Sciatic nerve (tissue), 2 donors: ENCODE data around the gene PCDHGA1. TPM values are rescaled to one million over a fixed set of nuclear protein-coding genes. Genes with fewer than 3 reads are reported as not detected.

Experiments used
- ATAC-seq: fragments of 200-7000 bp; cut with Tn5 transposase; one replicate; pipeline ENCODE4 v1.9.1; 2020; ENCODE audit warnings: mild to moderate bottlenecking, moderate library complexity
- DNase-seq: peaks from one replicate; pipeline ENCODE4 v3.0.0-alpha.2; 2020; ENCODE audit warnings: low spot score
- intact Hi-C: fragments of 100-400 bp; cut with DNase I; formaldehyde crosslinking; loops from one replicate; pipeline ENCODE4 v1.14.2; 2022
- total RNA-seq: library from RNA; stranded (reverse); fragmentation: NEBNext Ultra II Directional; extraction: Animal tissue kit (Norgen Biotek cat#: 25700); gene quantifications from one replicate; pipeline ENCODE4 v1.2.1, GENCODE V29; 2021
- donor health status: DM: no; HTN: no; CAD: no.
- donor health status: DM: no; HTN: no; CAD: no.

The PCDHGA1 gene
- total RNA-seq, 1 donor from 2014 or later, result 1.4 TPM

DNA sequence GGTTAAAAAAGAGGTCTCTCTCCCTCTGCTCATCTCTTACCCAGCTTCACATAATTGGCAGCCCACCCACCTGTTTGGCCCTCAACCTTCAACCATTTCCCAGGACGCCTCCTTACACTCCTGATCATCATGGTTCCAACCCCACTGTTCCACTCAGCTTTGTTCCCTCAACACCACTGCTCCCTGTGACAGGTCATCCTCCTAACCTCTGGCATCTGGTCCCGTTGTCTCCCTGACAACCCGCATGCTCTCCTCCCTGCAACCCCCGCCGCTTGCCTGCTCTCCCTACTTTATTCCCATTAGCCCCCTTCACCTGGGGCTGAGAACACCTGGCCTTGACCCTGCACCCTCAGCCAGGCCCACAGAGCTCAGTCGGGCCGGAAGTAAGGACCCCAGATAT, 171.4 kb downstream of the PCDHGA1 start:
- intact Hi-C loops, result no loop called here
- DNase-seq, result no peak
- no peak for ATAC-seq

DNA sequence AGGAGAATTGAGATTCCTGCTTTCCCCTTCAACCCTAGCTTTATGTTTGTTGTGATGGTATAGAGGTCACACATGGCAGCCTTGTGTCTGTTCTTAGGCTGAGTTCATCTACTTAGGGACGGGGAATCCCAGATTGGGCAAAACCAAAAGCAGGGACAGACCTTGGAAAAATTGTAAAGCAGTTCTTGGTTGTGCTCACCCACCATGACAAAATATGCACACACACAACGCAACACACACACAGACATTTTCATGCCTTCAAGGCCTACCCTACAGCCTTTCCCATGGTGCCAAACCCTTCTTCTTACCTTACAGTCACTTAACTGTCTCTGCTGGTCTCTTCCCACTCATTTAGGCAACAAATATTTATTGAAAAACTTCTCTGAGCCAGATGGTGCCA, 173.4 kb downstream of the PCDHGA1 start:
- intact Hi-C loops, result no loop called here
- no peak for DNase-seq
- no peak for ATAC-seq

DNA sequence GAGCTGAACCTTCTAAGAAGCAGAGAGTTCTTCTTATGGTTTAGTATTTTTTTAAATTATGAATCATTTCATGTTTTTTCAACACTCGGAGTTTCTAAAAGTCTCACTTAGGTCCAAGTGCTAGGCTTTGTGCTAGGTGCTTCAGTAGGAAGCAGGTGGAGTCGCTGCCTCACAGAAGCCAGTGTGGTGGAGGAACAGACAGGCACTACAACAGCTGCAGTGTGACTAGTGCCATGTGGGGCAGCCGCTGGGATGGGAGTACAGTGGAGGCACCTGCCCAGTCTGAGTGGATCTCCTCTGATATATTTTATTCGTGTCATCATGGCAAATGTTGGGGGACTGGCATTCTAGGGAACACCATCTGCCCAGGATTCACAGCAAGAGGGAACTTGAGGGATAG, 173.9 kb downstream of the PCDHGA1 start:
- DNase-seq (no peak), ATAC-seq (no peak)
- intact Hi-C loops, result no loop called here

DNA sequence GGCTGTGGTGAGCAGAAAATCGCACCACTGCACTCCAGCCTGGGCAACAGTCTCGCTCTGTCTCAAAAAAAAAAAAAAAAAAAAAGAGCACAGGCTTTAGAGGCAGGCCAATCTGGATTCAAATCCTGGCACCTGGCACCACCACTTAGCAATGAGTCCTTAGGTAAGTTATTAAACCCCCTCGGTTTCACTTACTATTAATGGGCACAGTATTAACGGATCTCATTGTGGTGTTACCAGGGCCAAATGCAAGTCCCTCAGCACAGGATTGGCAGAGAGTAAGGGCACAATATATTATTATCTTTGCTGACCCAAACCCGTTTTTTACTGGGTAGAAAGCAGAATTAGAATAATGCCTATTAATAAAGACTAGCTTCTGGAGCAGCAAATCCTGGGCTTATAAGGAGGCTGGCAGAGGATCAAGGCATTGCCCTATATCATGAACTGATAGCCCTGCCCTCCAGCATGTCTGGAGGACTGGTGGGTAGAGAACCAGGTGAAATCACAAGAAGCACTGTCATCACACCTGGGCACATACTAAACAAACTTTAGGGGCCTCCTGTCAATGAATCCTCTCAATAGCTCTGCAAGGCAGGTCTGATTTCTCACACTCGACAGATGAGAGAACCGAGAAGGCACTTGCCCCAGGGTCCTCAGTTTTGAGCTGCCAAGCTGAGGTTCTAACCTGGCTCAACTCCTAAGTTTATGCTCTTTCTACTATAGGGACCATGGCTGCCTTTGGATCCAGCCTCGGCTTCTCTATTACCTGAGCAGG, 176.3 kb downstream of the PCDHGA1 start:
- ATAC-seq (no peak), DNase-seq (no peak)
- intact Hi-C loops, result no loop called here

DNA sequence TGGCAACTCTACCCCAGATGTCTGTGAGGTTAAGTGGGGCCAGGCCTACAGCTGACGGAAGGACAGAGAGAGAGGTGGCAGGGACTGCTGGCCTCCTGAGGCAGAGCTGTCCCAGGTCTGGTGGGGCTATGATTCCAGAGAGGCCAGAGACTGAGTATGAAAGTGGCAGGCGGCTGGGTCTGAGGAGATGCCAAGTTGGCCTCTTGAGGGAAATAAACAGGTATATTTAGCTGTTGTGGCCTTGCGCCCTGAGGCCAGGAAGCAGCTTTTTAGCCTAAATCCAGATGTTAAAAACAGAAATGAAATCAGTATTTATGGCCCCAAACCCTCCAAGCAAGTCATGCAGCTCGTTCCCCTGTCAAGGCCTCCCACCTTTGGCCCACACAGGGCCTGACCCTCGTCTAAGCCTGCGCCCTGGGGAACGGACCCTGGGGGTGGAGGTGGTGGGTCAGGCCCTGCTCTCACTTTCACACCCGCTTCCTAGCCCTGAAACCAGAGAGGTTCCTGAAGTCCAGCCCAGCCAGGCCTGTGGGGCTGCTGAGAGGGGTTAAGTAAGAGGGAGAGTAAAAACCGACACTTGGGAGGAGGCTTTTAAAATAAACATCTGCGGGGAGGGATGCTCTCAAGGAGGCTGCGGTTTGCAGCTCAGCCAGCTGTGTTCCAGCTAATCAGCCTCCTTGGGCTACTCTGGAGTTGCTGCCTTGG, 177.2 kb downstream of the PCDHGA1 start:
- intact Hi-C loops, result no loop called here
- ATAC-seq, result peak; percentile 90

DNA sequence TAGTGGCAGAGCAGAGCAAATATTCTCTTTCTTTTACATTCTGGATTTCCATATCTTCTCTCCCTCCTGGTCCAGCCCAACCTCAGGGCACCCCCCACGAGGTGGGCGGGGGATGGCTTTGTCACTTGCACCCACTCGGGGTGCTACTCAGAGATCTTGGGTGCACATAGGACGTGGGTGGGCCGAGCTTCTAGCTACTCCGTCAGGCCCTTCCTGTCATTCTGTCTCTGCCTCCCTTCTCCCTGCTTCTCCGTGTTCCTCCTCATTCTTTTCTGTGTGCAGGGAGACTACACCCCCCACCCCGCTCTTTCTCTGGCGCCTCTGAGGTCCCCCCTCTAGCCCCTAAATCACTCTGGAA, 178.1 kb downstream of the PCDHGA1 start:
- ATAC-seq (peak; percentile 1), DNase-seq (no peak)
- intact Hi-C loops, result no loop called here

More for the DNA sequence above, 177.2 kb downstream of the PCDHGA1 start:
- DNase-seq, result peak; percentile 85

DNA sequence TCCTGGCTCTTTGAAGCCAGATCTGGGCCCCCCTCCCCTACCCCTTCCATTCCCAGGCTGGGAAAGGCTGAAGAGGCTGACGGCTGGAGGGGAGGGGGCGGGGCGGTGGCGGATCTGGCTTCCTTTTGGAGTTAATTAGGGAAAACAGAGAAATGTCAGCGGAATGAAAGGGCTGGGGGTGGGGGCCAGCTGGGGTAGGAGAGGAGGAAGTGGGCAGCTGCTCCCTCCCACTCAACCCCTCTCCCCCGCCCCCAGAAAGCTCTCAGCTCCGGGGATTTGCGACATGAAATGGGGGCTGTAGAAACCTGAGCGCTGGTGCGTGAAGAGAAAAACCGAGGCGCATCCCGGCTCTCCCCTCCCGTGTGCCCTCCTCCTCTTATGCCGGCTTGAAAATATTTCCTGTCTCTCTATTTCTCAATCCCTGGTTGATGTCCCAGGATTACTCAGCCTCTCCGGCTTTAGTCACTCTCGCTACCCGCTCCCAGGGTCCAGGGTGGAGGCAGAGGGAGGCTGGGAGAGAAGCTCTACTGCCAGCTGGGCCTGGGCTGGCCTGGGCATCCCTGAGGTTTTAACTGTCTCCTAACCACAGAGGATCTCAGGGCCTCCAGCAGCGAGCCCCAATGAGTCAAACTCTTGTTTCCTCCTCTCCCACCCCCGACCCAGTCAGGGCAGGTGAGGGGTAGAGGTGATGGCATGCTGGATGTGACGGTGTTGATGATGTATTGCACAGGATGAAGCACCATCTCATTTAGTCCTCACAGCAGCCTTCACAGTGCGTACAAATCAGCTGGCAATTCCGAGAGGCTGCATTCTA, 178.7 kb downstream of the PCDHGA1 start:
- intact Hi-C loops, result no loop called here
- DNase-seq, result peak; percentile 77
- peak; percentile 72 for ATAC-seq

DNA sequence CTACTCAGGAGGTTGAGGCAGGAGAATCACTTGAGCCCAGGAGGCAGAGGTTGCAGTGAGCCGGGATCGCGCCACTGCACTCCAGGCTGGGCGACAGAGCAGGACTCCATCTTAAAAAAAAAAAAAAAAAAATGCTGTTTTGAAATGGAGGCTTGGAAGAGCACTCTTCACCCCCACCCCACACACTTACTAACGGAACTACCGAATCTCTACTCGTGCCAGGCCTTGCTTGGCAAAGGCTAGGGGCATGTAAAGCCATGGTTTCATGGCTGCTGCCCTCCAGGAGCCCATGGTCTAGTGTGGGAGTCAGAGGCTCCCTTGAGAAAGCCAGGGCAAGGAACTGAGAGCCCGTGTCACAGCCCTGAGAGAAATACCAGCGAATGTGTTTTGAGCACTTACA, 179.8 kb downstream of the PCDHGA1 start:
- DNase-seq (no peak), ATAC-seq (no peak)
- intact Hi-C loops, result no loop called here

DNA sequence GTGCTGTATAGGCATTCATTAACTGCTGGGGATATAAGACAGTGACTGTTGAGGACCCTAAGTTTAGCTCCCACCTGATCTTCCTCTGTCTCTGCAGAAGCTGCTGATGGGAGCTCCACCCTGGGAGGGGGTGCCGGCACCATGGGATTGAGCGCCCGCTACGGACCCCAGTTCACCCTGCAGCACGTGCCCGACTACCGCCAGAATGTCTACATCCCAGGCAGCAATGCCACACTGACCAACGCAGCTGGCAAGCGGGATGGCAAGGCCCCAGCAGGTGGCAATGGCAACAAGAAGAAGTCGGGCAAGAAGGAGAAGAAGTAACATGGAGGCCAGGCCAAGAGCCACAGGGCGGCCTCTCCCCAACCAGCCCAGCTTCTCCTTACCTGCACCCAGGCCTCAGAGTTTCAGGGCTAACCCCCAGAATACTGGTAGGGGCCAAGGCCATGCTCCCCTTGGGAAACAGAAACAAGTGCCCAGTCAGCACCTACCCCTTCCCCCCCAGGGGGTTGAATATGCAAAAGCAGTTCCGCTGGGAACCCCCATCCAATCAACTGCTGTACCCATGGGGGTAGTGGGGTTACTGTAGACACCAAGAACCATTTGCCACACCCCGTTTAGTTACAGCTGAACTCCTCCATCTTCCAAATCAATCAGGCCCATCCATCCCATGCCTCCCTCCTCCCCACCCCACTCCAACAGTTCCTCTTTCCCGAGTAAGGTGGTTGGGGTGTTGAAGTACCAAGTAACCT, 180.7 kb downstream of the PCDHGA1 start:
- intact Hi-C loops, result no loop called here
- DNase-seq (no peak), ATAC-seq (no peak)

DNA sequence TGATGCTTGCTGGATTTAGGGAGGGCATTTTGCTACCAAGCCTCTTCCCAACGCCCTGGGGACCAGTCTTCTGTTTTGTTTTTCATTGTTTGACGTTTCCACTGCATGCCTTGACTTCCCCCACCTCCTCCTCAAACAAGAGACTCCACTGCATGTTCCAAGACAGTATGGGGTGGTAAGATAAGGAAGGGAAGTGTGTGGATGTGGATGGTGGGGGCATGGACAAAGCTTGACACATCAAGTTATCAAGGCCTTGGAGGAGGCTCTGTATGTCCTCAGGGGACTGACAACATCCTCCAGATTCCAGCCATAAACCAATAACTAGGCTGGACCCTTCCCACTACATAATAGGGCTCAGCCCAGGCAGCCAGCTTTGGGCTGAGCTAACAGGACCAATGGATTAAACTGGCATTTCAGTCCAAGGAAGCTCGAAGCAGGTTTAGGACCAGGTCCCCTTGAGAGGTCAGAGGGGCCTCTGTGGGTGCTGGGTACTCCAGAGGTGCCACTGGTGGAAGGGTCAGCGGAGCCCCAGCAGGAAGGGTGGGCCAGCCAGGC, 181.5 kb downstream of the PCDHGA1 start:
- intact Hi-C loops, result no loop called here

DNA sequence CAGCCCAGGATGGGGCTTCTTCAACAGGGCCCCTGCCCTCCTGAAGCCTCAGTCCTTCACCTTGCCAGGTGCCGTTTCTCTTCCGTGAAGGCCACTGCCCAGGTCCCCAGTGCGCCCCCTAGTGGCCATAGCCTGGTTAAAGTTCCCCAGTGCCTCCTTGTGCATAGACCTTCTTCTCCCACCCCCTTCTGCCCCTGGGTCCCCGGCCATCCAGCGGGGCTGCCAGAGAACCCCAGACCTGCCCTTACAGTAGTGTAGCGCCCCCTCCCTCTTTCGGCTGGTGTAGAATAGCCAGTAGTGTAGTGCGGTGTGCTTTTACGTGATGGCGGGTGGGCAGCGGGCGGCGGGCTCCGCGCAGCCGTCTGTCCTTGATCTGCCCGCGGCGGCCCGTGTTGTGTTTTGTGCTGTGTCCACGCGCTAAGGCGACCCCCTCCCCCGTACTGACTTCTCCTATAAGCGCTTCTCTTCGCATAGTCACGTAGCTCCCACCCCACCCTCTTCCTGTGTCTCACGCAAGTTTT, 182.1 kb downstream of the PCDHGA1 start:
- DNase-seq (peak; percentile 88), ATAC-seq (no peak)
- intact Hi-C loops, result no loop called here

More for the DNA sequence above, 181.5 kb downstream of the PCDHGA1 start:
- DNase-seq, result no peak
- ATAC-seq, result no peak

DNA sequence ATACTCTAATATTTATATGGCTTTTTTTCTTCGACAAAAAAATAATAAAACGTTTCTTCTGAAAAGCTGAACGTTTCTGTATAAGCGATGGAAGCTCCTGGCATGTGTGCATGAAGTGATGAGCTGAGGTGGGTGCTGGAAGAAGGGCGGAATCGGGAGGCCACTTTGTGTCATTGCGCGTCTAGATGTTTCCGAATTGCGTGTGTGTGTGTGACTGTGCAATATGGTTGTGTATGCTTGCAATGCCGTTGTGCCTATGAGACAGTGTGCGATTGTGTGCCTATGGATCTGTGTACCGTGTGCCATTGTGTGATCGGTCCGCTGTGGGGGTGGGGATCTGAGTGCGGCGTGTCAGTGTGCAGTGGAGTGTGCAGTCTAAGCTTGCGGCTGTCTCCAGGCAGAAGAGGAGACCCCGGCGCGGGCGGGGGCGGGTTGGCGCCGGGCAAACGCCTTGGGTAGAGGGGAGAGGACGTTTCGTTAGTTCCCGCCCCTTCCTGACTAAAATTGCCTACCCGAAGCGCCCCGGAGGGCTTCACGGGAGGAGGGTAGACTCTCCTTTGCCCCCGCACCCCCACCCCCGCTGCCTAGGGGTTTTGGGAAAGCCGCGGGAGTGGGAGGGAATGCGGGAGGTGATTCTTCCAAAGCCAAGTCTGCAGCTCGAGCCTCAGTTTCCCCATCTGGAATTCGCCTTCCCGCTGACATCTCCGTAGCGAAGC, 182.8 kb downstream of the PCDHGA1 start:
- intact Hi-C loops, result no loop called here
- peak; percentile 70 for DNase-seq
- peak; percentile 22 for ATAC-seq

DNA sequence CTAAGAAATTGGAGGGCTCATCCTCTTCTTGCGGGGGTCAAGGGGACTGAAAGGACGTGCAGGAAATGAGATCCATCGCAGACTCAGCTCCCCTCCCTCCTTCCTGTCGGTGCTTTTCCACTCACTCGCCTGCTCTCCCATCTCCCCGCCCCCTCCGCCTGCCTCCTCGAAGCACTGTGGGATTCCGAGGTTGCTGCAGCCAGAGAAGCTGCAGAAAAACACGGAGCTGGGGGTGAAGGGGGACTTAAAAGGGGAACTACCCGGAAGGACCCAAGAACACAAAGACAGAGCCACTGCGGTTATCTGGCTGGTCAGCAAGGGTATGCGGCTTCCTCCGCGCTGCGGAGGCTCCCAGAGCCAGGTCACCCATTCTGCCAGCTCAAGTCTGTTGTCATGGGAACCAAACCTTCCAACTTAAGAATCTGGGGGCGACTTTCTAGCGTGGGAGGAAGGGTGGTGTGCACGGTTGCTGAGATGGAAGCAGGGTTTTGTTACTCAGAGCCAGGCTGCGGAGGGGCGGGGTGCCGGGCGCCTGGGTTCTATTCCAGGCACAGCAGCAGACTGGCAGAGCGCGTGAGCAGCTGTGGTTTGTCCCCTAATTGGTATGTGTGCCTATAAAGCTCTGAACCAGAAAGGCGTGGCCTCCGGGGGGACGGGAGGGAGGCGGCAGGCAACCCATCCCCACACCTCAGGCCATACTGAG, 183.5 kb downstream of the PCDHGA1 start:
- peak; percentile 76 for ATAC-seq
- DNase-seq, result peak; percentile 87

DNA sequence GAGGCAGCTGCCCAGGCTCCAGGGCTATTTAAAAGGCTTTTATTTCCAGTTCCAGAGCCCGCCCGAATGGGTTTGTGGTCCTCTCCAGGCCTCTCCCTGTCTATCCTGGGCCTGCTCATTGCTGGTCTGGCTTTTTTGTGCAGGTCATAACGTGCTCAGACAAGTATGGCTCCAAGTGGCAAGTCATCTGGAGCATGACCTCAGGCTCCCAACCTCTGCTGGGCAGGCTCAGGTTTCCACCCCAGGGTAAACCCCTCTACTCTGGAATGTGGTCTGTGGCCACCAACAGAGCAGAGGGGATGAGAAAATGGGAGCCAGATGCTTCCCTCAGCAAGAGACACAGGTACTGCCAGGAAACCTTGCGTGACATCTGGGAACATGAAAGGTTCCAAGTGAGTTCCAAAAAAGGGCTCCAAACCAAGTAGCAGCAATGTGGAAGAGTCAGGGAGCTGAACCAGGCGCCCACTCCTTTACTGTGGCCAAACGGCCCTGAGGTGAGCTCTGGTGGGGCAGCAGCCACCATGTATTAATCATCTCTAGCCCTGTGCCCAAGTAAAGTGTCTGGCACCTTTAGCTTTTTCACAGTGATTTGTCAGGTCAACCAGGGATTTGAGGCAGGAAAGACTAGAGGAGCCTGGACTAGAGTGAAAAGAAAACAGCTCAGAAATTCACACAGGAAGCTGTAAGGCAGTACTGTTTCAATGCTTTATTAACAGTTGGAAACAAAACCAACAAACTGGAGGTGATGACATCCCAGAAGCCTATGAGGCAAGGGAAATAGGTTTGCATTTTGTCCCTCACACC, 184.2 kb downstream of the PCDHGA1 start:
- intact Hi-C loops, result no loop called here
- peak; percentile 25 for ATAC-seq
- DNase-seq, result no peak

More for the DNA sequence above, 183.5 kb downstream of the PCDHGA1 start:
- intact Hi-C loops, result no loop called here

DNA sequence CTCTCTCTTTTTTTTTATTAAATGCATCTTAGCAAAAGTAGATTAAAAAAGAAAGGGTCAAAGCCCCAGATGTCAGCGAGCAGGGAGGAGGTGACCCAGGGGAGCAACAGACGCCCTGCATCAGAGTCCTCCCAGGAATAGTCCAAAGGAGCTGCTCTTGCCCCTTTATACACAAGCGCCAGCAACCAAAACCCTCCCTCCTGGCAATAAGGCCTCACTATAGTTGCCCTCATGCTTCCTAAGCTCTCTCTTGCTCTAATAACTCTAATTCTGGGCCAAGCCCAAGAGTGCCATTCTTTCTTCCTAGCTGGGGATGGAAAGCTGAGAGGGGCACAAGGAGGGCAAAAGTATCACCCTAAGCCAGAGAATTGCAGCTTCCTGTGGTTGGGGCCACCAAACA, 184.8 kb downstream of the PCDHGA1 start:
- intact Hi-C loops, result no loop called here
- no peak for ATAC-seq

DNA sequence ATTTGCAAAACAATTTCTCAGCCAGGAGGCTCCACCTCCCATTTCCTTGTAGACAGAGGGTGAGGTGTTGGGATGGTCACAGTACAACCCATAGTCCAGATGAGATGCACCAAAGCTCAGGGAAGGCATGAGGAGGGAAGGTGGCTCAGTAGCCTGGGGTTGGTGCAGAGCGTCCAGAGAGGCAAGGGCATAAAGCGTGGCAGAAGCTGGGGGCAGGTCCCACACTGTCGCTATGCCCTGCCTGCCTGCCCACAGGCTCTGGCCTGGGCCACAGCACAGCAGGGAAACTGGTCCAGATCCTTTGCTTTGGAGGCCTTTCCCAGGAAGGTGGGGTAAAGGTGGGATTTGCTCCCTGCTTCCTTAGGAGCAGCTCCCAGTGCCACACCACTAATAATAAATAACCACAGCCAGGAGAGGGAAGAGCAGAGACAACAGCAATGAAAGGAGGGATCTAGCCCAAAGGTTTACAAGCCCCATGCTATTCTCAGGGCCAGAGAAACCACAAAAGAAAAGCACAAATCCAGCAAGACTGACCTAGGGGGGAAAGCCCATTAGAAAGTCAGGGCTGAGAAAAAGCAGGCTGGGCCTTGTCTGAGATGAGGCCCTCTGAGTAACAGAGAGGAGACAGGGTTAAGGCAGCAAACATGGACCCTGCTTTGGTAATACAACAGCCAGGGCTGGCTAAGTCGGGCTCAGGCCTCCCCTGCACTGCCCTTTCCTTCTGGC, 185.8 kb downstream of the PCDHGA1 start:
- no peak for ATAC-seq
- intact Hi-C loops, result no loop called here
- no peak for DNase-seq

More for the DNA sequence above, 184.8 kb downstream of the PCDHGA1 start:
- DNase-seq, result no peak
